ENCODE data around the gene HEXA.
"Not testable (repeated sequence)": the region's sequence is repeated elsewhere in the genome, so short reads cannot be mapped to it uniquely, and the experiment has no call there.

HEXA gene

DNA sequence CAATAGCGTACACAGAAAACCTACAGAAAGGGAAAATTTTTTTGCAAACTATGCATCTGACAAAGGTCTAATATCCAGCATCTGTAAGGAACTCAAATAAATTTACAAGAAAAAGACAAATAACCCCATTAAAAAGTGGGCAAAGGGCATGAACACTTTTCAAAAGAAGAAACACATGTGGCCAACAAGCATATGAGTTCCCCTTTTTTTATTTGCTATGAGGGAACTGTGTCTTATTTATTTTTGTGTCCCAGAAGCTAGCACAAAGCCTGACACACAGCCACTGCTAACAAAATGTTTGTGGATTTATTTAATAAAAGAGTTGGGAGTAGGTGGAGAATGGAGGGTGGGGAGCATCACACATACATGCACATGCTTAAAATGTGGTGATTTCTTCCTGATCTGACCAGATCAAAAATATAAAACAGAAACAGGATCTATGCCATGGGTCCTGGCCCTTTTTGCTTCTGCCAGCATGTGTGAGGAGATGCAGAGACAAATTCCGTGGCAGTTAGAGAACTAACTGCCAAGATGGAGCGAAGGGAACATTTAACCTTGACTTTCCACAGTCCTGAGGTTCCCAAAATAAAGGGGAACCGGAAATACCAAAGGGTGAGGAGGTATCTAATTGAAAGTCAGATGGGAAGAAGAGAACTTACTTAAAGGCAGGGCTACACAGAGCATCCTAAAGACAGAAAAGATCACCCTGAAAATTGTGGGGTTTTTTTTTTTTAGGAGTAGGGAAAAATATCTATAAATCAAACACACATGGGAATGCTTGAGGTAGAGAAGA, 22.2 kb upstream of the HEXA start, which contains the start of gene TMEM202:
Gene TMEM202, plus strand, starts transcription at position 510 of the 793 bp plus-strand sequence. Its CDS starts 22 bp downstream, at position 532.
- DNase-seq (ENCODE audit: low spot score in 2 of 2) (no peak), ATAC-seq (ENCODE audit: low read depth) (no peak)
- Mint-ChIP-seq H3K4me1 (no peaks in the 10 kb centered on the region), H3K4me3 (no peak within 1 kb of the TSS), H3K36me3 (peaks cover 4% of the 10 kb centered on the region), H3K9me3 (no peaks in the 10 kb centered on the region), H3K27ac (no peak within 1 kb of the TSS), H3K27me3 (peaks cover 14% of the 10 kb centered on the region)

DNA sequence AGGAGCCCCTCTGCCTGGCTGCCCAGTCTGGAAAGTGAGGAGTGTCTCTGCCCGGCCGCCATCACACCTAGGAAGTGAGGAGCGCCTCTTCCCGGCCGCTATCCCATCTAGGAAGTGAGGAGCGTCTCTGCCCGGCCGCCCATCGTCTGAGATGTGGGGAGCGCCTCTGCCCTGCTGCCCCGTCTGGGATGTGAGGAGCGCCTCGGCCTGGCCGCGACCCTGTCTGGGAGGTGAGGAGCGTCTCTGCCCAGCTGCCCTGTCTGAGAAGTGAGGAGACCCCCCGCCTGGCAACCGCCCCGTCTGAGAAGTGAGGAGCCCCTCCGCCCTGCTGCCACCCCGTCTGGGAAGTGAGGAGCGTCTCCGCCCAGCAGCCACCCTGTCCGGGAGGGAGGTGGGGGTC, 20.5 kb upstream of the HEXA start:
- H3K4me1 Mint-ChIP-seq; ATAC-seq (ENCODE audit: low read depth); H3K9me3 Mint-ChIP-seq; H3K36me3 Mint-ChIP-seq; H3K4me3 Mint-ChIP-seq; DNase-seq (ENCODE audit: low spot score in 2 of 2); H3K27ac Mint-ChIP-seq: not testable (repeated sequence)
- H3K27me3 Mint-ChIP-seq, result peaks cover 10% of the 10 kb centered on the region

DNA sequence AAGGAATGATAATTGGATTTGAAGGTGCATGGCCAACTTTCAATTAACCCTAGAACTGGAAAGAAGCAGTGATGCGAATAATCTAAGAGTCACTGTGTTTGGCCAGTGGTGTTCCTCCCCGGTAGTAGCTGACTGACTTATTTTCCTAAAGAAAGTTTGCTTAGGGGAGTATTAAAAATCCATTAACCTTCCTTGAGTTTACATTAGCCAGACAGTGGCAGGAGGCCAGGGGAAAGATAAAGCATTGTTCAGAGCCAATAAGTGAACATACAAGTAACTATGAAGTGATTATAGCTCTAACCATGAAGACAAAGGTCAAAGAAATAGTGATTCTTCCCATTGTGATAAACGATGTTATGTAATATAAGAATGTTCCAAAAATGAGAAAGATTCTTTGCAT, 13.4 kb upstream of the HEXA start:
- Mint-ChIP-seq H3K36me3 (no peaks in the 10 kb centered on the region), H3K27ac (no peak overlapping the region), H3K4me3 (no peak overlapping the region), H3K4me1 (no peaks in the 10 kb centered on the region), H3K27me3 (peaks cover 14% of the 10 kb centered on the region), H3K9me3 (no peaks in the 10 kb centered on the region)
- DNase-seq (ENCODE audit: low spot score in 2 of 2) (no peak), ATAC-seq (ENCODE audit: low read depth) (no peak)

DNA sequence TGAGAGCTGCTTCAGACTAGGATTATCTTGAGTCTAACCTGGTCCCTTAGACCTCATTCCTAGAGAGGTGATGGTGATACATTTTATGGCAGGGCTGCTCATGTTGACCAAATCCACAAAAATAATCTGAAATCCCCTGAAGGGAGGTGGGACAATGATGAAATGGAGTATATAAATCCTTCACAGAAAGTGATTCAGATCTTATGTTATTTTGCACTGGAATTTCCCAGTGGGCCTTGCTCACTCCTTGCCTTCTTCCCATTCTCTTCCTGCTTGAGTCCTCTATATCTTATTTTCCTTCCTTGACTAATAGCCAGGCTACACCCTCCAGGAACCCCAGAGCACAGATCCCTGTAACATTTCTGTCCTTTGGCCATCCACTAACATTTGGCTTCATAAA, 11.9 kb upstream of the HEXA start:
- ATAC-seq (ENCODE audit: low read depth) (no peak), DNase-seq (ENCODE audit: low spot score in 2 of 2) (no peak)
- no peaks in the 10 kb centered on the region for H3K36me3 Mint-ChIP-seq
- no peaks in the 10 kb centered on the region for H3K9me3 Mint-ChIP-seq
- H3K27me3 Mint-ChIP-seq, result peaks cover 15% of the 10 kb centered on the region
- H3K27ac Mint-ChIP-seq, result no peak overlapping the region
- no peak overlapping the region for H3K4me3 Mint-ChIP-seq
- H3K4me1 Mint-ChIP-seq, result no peaks in the 10 kb centered on the region

- Mint-ChIP-seq H3K27me3 (peaks cover 10% of the 10 kb centered on the region), H3K4me1 (peaks cover 9% of the 10 kb centered on the region), H3K27ac (no peak overlapping the region), H3K4me3 (no peak overlapping the region), H3K36me3 (no peaks in the 10 kb centered on the region), H3K9me3 (no peaks in the 10 kb centered on the region)
- ATAC-seq (ENCODE audit: low read depth) (peak; percentile 62), DNase-seq (ENCODE audit: low spot score in 2 of 2) (no peak)
Measured at GRCh38 chr15:72382146-72382545, 6.3 kb upstream of the HEXA start.

GRCh38 chr15:72380743-72381142, 4.9 kb upstream of the HEXA start:
- H3K4me1 Mint-ChIP-seq, result peaks cover 17% of the 10 kb centered on the region
- no peaks in the 10 kb centered on the region for H3K9me3 Mint-ChIP-seq
- H3K4me3 Mint-ChIP-seq, result no peak overlapping the region
- H3K27me3 Mint-ChIP-seq, result peaks cover 10% of the 10 kb centered on the region
- no peaks in the 10 kb centered on the region for H3K36me3 Mint-ChIP-seq
- ATAC-seq (ENCODE audit: low read depth), result no peak
- H3K27ac Mint-ChIP-seq, result no peak overlapping the region
- no peak for DNase-seq (ENCODE audit: low spot score in 2 of 2)

DNA sequence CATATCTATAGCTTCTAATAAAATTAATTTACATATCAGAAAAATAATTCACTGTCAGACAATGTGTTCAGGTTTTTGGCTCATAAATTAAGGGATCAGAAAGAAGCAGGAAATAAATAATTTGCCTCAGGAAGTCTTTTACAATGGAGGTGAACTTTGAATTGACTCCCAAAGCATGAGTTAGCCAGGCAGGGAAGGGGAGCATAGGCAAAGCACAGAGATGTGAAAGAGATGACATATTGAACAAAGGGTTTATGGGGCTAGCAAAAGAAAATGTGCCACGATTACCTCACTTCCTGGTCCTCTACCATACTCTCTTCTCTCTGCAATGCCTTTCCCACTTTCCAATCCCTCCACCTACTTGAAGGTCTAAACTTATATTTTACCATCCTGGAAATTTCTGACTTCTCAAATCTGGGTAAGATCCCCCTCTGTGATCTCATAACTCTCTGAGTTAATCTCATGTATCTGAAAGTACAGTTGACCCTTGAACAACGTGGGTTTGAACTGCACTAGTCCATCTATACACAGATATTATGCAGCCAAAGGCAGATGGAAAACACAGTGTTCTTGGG, 4.1 kb upstream of the HEXA start:
- ATAC-seq (ENCODE audit: low read depth) (no peak), DNase-seq (ENCODE audit: low spot score in 2 of 2) (no peak)
- Mint-ChIP-seq H3K27ac (no peak overlapping the region), H3K4me3 (no peak overlapping the region), H3K36me3 (no peaks in the 10 kb centered on the region), H3K27me3 (peaks cover 4% of the 10 kb centered on the region), H3K9me3 (no peaks in the 10 kb centered on the region), H3K4me1 (peaks cover 23% of the 10 kb centered on the region)

DNA sequence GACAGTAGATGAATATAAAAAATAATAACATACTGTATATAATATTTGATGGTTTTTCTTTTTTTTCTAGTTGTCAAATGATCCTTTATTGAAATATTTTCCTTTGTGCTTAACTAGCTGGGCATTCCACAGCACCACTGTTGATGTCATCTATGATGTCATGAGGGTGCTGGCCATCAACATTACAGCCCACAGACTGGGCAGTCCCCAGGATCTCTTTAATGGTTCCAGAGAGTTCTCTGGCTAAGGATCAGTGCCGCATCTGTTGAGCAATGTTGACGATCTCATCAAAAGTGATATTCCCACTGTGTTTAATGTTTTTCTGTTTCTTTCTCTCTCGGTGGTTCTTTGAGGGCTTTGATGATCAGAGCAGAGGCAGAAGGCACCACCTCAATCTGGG, 3.3 kb upstream of the HEXA start:
- peaks cover 29% of the 10 kb centered on the region for H3K4me1 Mint-ChIP-seq
- not testable (repeated sequence) for H3K27me3 Mint-ChIP-seq; ATAC-seq (ENCODE audit: low read depth); H3K27ac Mint-ChIP-seq; H3K4me3 Mint-ChIP-seq; DNase-seq (ENCODE audit: low spot score in 2 of 2); H3K9me3 Mint-ChIP-seq; H3K36me3 Mint-ChIP-seq

- no peak for ATAC-seq (ENCODE audit: low read depth)
- H3K27ac Mint-ChIP-seq, result no peak overlapping the region
- no peaks in the 10 kb centered on the region for H3K9me3 Mint-ChIP-seq
- H3K4me3 Mint-ChIP-seq, result no peak overlapping the region
- H3K4me1 Mint-ChIP-seq, result peaks cover 43% of the 10 kb centered on the region
- no peak for DNase-seq (ENCODE audit: low spot score in 2 of 2)
- H3K27me3 Mint-ChIP-seq, result no peaks in the 10 kb centered on the region
- H3K36me3 Mint-ChIP-seq, result peaks cover 2% of the 10 kb centered on the region
Measured at GRCh38 chr15:72377331-72377730, 1.5 kb upstream of the HEXA start.

DNA sequence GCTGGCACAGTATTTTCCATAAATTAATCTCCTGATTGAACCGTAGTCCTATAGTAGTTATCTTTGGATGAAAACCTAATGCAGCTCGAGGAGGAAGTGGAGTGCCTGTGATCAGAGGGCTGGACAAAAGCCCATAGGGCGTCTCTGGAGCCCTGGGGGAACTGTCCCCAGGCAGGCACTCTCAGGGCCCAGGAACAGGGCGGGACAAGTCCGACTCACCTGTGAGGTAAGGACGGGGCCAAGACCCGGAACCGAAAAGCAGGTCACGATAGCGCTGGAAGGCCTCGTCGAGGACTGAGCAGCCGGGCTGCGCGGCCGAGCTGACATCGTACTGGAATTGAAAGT, 341 bp downstream of the HEXA start:
- peaks cover 2% of the 10 kb centered on the region for H3K36me3 Mint-ChIP-seq
- no peaks in the 10 kb centered on the region for H3K27me3 Mint-ChIP-seq
- DNase-seq (ENCODE audit: low spot score in 2 of 2) (no peak), ATAC-seq (ENCODE audit: low read depth) (peak; percentile 59)
- H3K27ac Mint-ChIP-seq, result peak overlapping the region; percentile 97
- H3K9me3 Mint-ChIP-seq, result no peaks in the 10 kb centered on the region
- peak overlapping the region; percentile 93 for H3K4me3 Mint-ChIP-seq
- H3K4me1 Mint-ChIP-seq, result peaks cover 40% of the 10 kb centered on the region

DNA sequence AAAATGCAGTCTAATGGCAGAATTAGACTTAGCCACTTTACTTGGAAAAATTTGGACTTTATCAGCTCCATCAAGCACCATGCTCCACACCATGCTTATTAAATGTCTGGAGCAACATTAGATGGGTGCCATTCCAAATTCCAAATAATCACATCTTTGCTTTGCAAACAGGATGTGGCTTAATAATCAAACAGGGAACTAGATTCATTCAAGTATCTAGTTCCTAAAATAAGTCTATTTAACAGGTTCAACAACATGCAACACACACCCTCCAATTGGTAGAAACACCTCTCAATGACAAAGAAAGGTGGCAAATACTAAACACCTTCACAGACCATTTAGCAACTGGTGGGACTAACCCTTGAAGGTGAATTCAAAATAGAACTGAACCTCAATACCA, 3.5 kb downstream of the HEXA start:
- peak overlapping the region; percentile 97 for H3K27ac Mint-ChIP-seq
- H3K36me3 Mint-ChIP-seq, result peaks cover 9% of the 10 kb centered on the region
- H3K9me3 Mint-ChIP-seq, result no peaks in the 10 kb centered on the region
- H3K4me1 Mint-ChIP-seq, result peaks cover 59% of the 10 kb centered on the region
- no peaks in the 10 kb centered on the region for H3K27me3 Mint-ChIP-seq
- ATAC-seq (ENCODE audit: low read depth) (no peak), DNase-seq (ENCODE audit: low spot score in 2 of 2) (no peak)
- peak overlapping the region; percentile 14 for H3K4me3 Mint-ChIP-seq

- H3K4me3 Mint-ChIP-seq, result no peak overlapping the region
- DNase-seq (ENCODE audit: low spot score in 2 of 2), result no peak
- ATAC-seq (ENCODE audit: low read depth), result no peak
- peaks cover 62% of the 10 kb centered on the region for H3K4me1 Mint-ChIP-seq
- peak overlapping the region; percentile 50 for H3K27ac Mint-ChIP-seq
- peaks cover 25% of the 10 kb centered on the region for H3K36me3 Mint-ChIP-seq
- H3K27me3 Mint-ChIP-seq, result no peaks in the 10 kb centered on the region
- peaks cover 1% of the 10 kb centered on the region for H3K9me3 Mint-ChIP-seq
Measured at GRCh38 chr15:72369964-72370363, 5.8 kb downstream of the HEXA start.

DNA sequence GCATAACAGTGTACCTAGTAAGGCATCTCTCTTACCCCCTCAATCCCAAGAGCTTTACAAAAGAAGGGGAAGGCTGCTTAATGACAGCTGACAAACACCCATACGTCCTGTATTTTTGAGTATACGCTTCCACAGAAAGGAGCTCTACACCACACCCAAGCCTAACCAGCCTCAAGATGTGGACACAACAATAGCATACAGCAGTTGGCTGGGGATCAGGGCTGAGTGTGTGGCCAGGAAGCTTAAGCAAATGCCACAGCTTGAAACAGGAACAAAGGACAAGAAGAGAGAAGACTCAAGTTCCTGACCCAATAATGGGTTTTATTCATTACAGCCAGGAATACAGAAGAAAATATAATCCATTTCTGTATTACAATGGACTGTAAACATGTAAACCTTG, 6.9 kb downstream of the HEXA start:
- Mint-ChIP-seq H3K4me1 (peaks cover 54% of the 10 kb centered on the region), H3K27ac (peak overlapping the region; percentile 65), H3K27me3 (no peaks in the 10 kb centered on the region), H3K9me3 (peaks cover 1% of the 10 kb centered on the region), H3K4me3 (peak overlapping the region; percentile 58), H3K36me3 (peaks cover 23% of the 10 kb centered on the region)
- peak; percentile 49 for ATAC-seq (ENCODE audit: low read depth)
- no peak for DNase-seq (ENCODE audit: low spot score in 2 of 2)

GRCh38 chr15:72368325-72368724, 7.5 kb downstream of the HEXA start:
- H3K36me3 Mint-ChIP-seq, result peaks cover 23% of the 10 kb centered on the region
- no peak for DNase-seq (ENCODE audit: low spot score in 2 of 2)
- peak overlapping the region; percentile 58 for H3K4me3 Mint-ChIP-seq
- no peaks in the 10 kb centered on the region for H3K27me3 Mint-ChIP-seq
- H3K27ac Mint-ChIP-seq, result peak overlapping the region; percentile 65
- ATAC-seq (ENCODE audit: low read depth), result peak; percentile 17
- peaks cover 1% of the 10 kb centered on the region for H3K9me3 Mint-ChIP-seq
- peaks cover 49% of the 10 kb centered on the region for H3K4me1 Mint-ChIP-seq

DNA sequence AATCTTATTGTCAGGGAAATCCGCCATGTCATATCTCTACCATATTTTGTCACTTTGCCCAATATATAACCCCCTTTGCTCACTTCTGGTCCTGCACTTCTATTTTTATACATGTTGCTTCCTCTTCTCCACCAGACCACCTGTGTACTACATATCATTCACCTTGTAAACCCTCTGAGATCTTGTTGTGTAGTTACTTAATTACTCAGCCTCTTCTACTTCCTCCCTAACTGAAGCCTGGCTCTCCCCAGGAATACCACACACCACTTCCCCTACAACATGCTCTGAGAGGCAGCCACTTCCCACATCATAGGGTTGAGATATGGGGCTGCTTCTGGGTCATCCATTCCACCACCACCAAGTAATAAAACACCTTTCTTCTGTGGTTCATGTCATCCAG, 10.0 kb downstream of the HEXA start:
- peak overlapping the region; percentile 31 for H3K27ac Mint-ChIP-seq
- H3K4me3 Mint-ChIP-seq, result peak overlapping the region; percentile 4
- peaks cover 23% of the 10 kb centered on the region for H3K36me3 Mint-ChIP-seq
- peaks cover 1% of the 10 kb centered on the region for H3K9me3 Mint-ChIP-seq
- peaks cover 38% of the 10 kb centered on the region for H3K4me1 Mint-ChIP-seq
- DNase-seq (ENCODE audit: low spot score in 2 of 2) (no peak), ATAC-seq (ENCODE audit: low read depth) (peak; percentile 63)
- no peaks in the 10 kb centered on the region for H3K27me3 Mint-ChIP-seq
